Progenitor cell of endocrine pancreas (in vitro differentiated cells): ENCODE data around the gene WDR6. TPM values are rescaled to one million over a fixed set of nuclear protein-coding genes. Genes with fewer than 3 reads are reported as not detected.
"Not testable (repeated sequence)": the region's sequence is repeated elsewhere in the genome, so short reads cannot be mapped to it uniquely, and the experiment has no call there.

Experiments used
- DNase-seq: peaks from one replicate; pipeline ENCODE4 v3.0.0; 2021; ENCODE audit warnings: low spot score; ENCODE audit not compliant: unreplicated experiment
- H3K27ac Mint-ChIP-seq: 2 replicates; pipeline ENCODE4 v1.8.0; 2021; ENCODE audit warnings: mild to moderate bottlenecking, moderate library complexity, mixed read lengths
- H3K27me3 Mint-ChIP-seq: 2 replicates; pipeline ENCODE4 v1.8.0; 2021; ENCODE audit warnings: mixed read lengths
- H3K36me3 Mint-ChIP-seq: 2 replicates; pipeline ENCODE4 v1.8.0; 2022; ENCODE audit warnings: mixed read lengths; ENCODE audit not compliant: insufficient read depth
- H3K4me1 Mint-ChIP-seq: 2 replicates; pipeline ENCODE4 v1.8.0; 2021; ENCODE audit warnings: low read depth, mixed read lengths
- H3K4me3 Mint-ChIP-seq: 2 replicates; pipeline ENCODE4 v1.8.0; 2021; ENCODE audit warnings: low read depth, mild to moderate bottlenecking, moderate library complexity, mixed read lengths
- H3K9me3 Mint-ChIP-seq: 2 replicates; pipeline ENCODE4 v1.8.0; 2021; ENCODE audit warnings: low read depth, mixed read lengths
- total RNA-seq: library from RNA; stranded (reverse); gene quantifications from 2 replicates; pipeline ENCODE4 v1.2.1, GENCODE V29; 2021
- TF ChIP-seq, protein P1 (sequence below): fragments of 200-600 bp; sonication (generic); IDR thresholded peaks from one replicate; pipeline ENCODE4 v1.5.0; 2021; ENCODE audit warnings: antibody characterized with exemption, mild to moderate bottlenecking; ENCODE audit not compliant: unreplicated experiment

The WDR6 gene
- total RNA-seq, 1 donor from 2014 or later, result 414 TPM

GRCh38 chr3:49005303-49005680, 1.9 kb upstream of the WDR6 start:
- Mint-ChIP-seq H3K36me3 (peaks cover 17% of the 10 kb centered on the region), H3K27ac (no peak overlapping the region)

GRCh38 chr3:49005998-49006397, 1.2 kb upstream of the WDR6 start:
- Mint-ChIP-seq H3K4me1 (peaks cover 25% of the 10 kb centered on the region), H3K27ac (no peak overlapping the region), H3K4me3 (peak overlapping the region; percentile 100), H3K27me3 (peaks cover 16% of the 10 kb centered on the region), H3K36me3 (peaks cover 17% of the 10 kb centered on the region), H3K9me3 (no peaks in the 10 kb centered on the region)
- DNase-seq, result no peak
- TF ChIP-seq, protein P1, sequence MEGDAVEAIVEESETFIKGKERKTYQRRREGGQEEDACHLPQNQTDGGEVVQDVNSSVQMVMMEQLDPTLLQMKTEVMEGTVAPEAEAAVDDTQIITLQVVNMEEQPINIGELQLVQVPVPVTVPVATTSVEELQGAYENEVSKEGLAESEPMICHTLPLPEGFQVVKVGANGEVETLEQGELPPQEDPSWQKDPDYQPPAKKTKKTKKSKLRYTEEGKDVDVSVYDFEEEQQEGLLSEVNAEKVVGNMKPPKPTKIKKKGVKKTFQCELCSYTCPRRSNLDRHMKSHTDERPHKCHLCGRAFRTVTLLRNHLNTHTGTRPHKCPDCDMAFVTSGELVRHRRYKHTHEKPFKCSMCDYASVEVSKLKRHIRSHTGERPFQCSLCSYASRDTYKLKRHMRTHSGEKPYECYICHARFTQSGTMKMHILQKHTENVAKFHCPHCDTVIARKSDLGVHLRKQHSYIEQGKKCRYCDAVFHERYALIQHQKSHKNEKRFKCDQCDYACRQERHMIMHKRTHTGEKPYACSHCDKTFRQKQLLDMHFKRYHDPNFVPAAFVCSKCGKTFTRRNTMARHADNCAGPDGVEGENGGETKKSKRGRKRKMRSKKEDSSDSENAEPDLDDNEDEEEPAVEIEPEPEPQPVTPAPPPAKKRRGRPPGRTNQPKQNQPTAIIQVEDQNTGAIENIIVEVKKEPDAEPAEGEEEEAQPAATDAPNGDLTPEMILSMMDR, result no peak

More at GRCh38 chr3:49005303-49005680, 1.9 kb upstream of the WDR6 start:
- no peak overlapping the region for H3K4me3 Mint-ChIP-seq
- TF ChIP-seq, protein P1, result no peak
- H3K4me1 Mint-ChIP-seq, result peaks cover 30% of the 10 kb centered on the region
- peaks cover 21% of the 10 kb centered on the region for H3K27me3 Mint-ChIP-seq
- H3K9me3 Mint-ChIP-seq, result no peaks in the 10 kb centered on the region
- no peak for DNase-seq

GRCh38 chr3:49006408-49007067, 653 bp upstream of the WDR6 start:
- H3K27ac Mint-ChIP-seq, result peak overlapping the region; percentile 100
- TF ChIP-seq, protein P1, result no peak
- DNase-seq, result no peak
- peaks cover 13% of the 10 kb centered on the region for H3K27me3 Mint-ChIP-seq
- no peaks in the 10 kb centered on the region for H3K9me3 Mint-ChIP-seq
- peak overlapping the region; percentile 100 for H3K4me3 Mint-ChIP-seq
- H3K36me3 Mint-ChIP-seq, result peaks cover 20% of the 10 kb centered on the region
- H3K4me1 Mint-ChIP-seq, result peaks cover 23% of the 10 kb centered on the region

GRCh38 chr3:49007771-49008528, 759 bp downstream of the WDR6 start:
- peak; percentile 58 for DNase-seq
- H3K27me3 Mint-ChIP-seq, result peaks cover 4% of the 10 kb centered on the region
- peaks cover 22% of the 10 kb centered on the region for H3K36me3 Mint-ChIP-seq
- TF ChIP-seq, protein P1, result no peak
- no peaks in the 10 kb centered on the region for H3K9me3 Mint-ChIP-seq
- peak overlapping the region; percentile 100 for H3K4me3 Mint-ChIP-seq
- H3K27ac Mint-ChIP-seq, result peak overlapping the region; percentile 100
- H3K4me1 Mint-ChIP-seq, result peaks cover 23% of the 10 kb centered on the region

- H3K36me3 Mint-ChIP-seq, result peaks cover 22% of the 10 kb centered on the region
- peak overlapping the region; percentile 100 for H3K4me3 Mint-ChIP-seq
- H3K27ac Mint-ChIP-seq, result peak overlapping the region; percentile 75
- H3K27me3 Mint-ChIP-seq, H3K9me3 Mint-ChIP-seq, DNase-seq: not testable (repeated sequence)
- peaks cover 23% of the 10 kb centered on the region for H3K4me1 Mint-ChIP-seq
Observed at GRCh38 chr3:49008627-49009026, 1.4 kb downstream of the WDR6 start.
